Fibroblast of villous mesenchyme (primary cell): ENCODE results near the gene PHF2. TPM values are rescaled to one million over a fixed set of nuclear protein-coding genes. Genes with fewer than 3 reads are reported as not detected.
A peak's percentile ranks its signal among the peaks of the same experiment; 100 is the strongest.

ENCODE experiments used
- DNase-seq: peaks from one replicate; pipeline ENCODE4 v3.0.0-alpha.2; 2010; ENCODE audit warnings: low read depth
- H3K4me3 ChIP-seq: 2 replicates; pipeline ENCODE4 v1.5.1; 2011; ENCODE audit warnings: low read depth, mild to moderate bottlenecking, low read length
- CTCF ChIP-seq: IDR thresholded peaks from 2 replicates; pipeline ENCODE4 v1.5.1; 2012; ENCODE audit warnings: low read depth, mild to moderate bottlenecking, low read length; ENCODE audit not compliant: insufficient read depth
- total RNA-seq: library from RNA; depleted of rRNA; stranded (reverse); fragments of >200 nt; gene quantifications from 2 replicates; pipeline ENCODE4 v1.2.3, GENCODE V29; 2012

PHF2 gene
- total RNA-seq, 1 donor = 15.5 TPM

- no peak for DNase-seq
- no peak for TF ChIP-seq CTCF
Measured at GRCh38 chr9:93710370-93710723, 134.0 kb downstream of the PHF2 start.

GRCh38 chr9:93711002-93711401 lies 134.6 kb downstream of the PHF2 start:
- H3K4me3 ChIP-seq = no peak overlapping the region
- no peak for TF ChIP-seq CTCF
- DNase-seq = no peak

More at GRCh38 chr9:93710370-93710723, 134.0 kb downstream of the PHF2 start:
- H3K4me3 ChIP-seq = no peak overlapping the region

- no peak overlapping the region for H3K4me3 ChIP-seq
- no peak for DNase-seq
- TF ChIP-seq CTCF = no peak
Measured at GRCh38 chr9:93712896-93713295, 136.5 kb downstream of the PHF2 start.

- no peak for TF ChIP-seq CTCF
- DNase-seq = peak; percentile 16
- no peak overlapping the region for H3K4me3 ChIP-seq
Measured at GRCh38 chr9:93713716-93714115, 137.3 kb downstream of the PHF2 start.

GRCh38 chr9:93721417-93721965 lies 145.1 kb downstream of the PHF2 start:
- TF ChIP-seq CTCF = no peak
- H3K4me3 ChIP-seq = no peak overlapping the region
- no peak for DNase-seq

- no peak overlapping the region for H3K4me3 ChIP-seq
- no peak for TF ChIP-seq CTCF
Measured at GRCh38 chr9:93724852-93725251, 148.5 kb downstream of the PHF2 start.

GRCh38 chr9:93725382-93725781 lies 149.0 kb downstream of the PHF2 start:
- no peak overlapping the region for H3K4me3 ChIP-seq
- no peak for TF ChIP-seq CTCF

More at GRCh38 chr9:93724852-93725251, 148.5 kb downstream of the PHF2 start:
- no peak for DNase-seq

More at GRCh38 chr9:93725382-93725781, 149.0 kb downstream of the PHF2 start:
- DNase-seq = no peak
